Lung (tissue), 12 donors: ENCODE results near the gene LRCH1. TPM values are rescaled to one million over a fixed set of nuclear protein-coding genes. Genes with fewer than 3 reads are reported as not detected.
"Not testable (repeated sequence)": the region's sequence is repeated elsewhere in the genome, so short reads cannot be mapped to it uniquely, and the experiment has no call there.

Experiments
- ATAC-seq: fragments of 200-7000 bp; cut with Tn5 transposase; one replicate; pipeline ENCODE4 v1.9.1; 2020; ENCODE audit warnings: moderate number of reproducible peaks; ENCODE audit not compliant: insufficient read depth, low FRiP score
- DNase-seq, 3 donors: peaks; one replicate each; pipeline ENCODE4 v3.0.0-alpha.2; 2013 to 2017
- H3K27ac ChIP-seq, 2 donors: one replicate each; pipeline ENCODE4 v1.5.1; 2013; ENCODE audit warnings: mild to moderate bottlenecking in 2 of 2, moderate library complexity in 2 of 2, control low read depth in 1 of 2, inconsistent platforms in 1 of 2, low read depth in 1 of 2, low read length in 1 of 2
- H3K27me3 ChIP-seq, 3 donors: one replicate each; pipeline ENCODE4 v1.5.1; 2013; ENCODE audit warnings: low read length in 2 of 3; ENCODE audit not compliant: control insufficient read depth in 3 of 3, insufficient read depth in 3 of 3
- H3K36me3 ChIP-seq, 4 donors: one replicate each; pipeline ENCODE4 v1.5.1; 2013; ENCODE audit warnings: low read length in 4 of 4, mild to moderate bottlenecking in 1 of 4, moderate library complexity in 1 of 4; ENCODE audit not compliant: control insufficient read depth in 4 of 4, insufficient read depth in 4 of 4
- H3K4me1 ChIP-seq, 5 donors: one replicate each; pipeline ENCODE4 v1.5.1; 2013; ENCODE audit warnings: low read length in 5 of 5, mild to moderate bottlenecking in 2 of 5, moderate library complexity in 1 of 5; ENCODE audit not compliant: control insufficient read depth in 5 of 5, insufficient read depth in 5 of 5
- H3K4me3 ChIP-seq: one replicate; pipeline ENCODE4 v1.5.1; 2013; ENCODE audit warnings: mild to moderate bottlenecking, control low read depth, moderate library complexity
- H3K9ac ChIP-seq, 2 donors: one replicate each; pipeline ENCODE4 v1.5.1; 2013; ENCODE audit warnings: low read length in 2 of 2, control low read depth in 1 of 2; ENCODE audit not compliant: insufficient read depth in 1 of 2
- H3K9me3 ChIP-seq, 4 donors: one replicate each; pipeline ENCODE4 v1.5.1; 2013; ENCODE audit warnings: low read length in 3 of 4, mild to moderate bottlenecking in 1 of 4, moderate library complexity in 1 of 4; ENCODE audit not compliant: control insufficient read depth in 4 of 4, insufficient read depth in 3 of 4
- WGBS, 2 donors: extraction: QIAGEN DNeasy Blood & Tissue Kit; methylation state at CpG; one replicate each; pipeline ENCODE4 v1.1.7; 2013; 5-methylcytosine and 5-hydroxymethylcytosine counted together
- polyA plus RNA-seq, 2 donors: library from polyadenylated mRNA; stranded (reverse); fragments of 200-250 nt; gene quantifications; one replicate each; pipeline ENCODE4 v1.2.1, GENCODE V29; 2013
- total RNA-seq, 2 donors: library from RNA; depleted of rRNA in 1 of 2; stranded (reverse); fragments of >200 nt in 1 of 2; gene quantifications; one replicate each; pipeline ENCODE4 v1.2.1, GENCODE V29; 2014 to 2021
- TF ChIP-seq, protein P1 (sequence below): IDR thresholded peaks from 2 replicates; pipeline ENCODE4 v1.5.1; 2012; ENCODE audit warnings: mild to moderate bottlenecking; ENCODE audit errors: control extremely low read depth, extremely low read depth
- donor health status: control.
- donor health status: control.
- donor health status: Bipolar disorder and iron deficiency.
- donor health status: healthy.
- donor health status: DM: yes; HTN: yes; CAD: no.

The LRCH1 gene
- total and polyA plus RNA-seq, 4 donors = 3.6 to 35.4 (median 13.2) TPM

- Histone ChIP-seq H3K9ac (no peak overlapping the region), H3K9me3 (no peaks in the 10 kb centered on the region), H3K4me1 (peaks cover 0 to 1% (median 0%) of the 10 kb centered on the region in 5 donors), H3K4me3 (no peak overlapping the region), H3K27ac (no peak overlapping the region), H3K27me3 (no peaks in the 10 kb centered on the region), H3K36me3 (peaks cover 2 to 12% (median 11%) of the 10 kb centered on the region in 4 donors)
- DNase-seq (no peak), ATAC-seq (no peak)
- TF ChIP-seq, protein P1, sequence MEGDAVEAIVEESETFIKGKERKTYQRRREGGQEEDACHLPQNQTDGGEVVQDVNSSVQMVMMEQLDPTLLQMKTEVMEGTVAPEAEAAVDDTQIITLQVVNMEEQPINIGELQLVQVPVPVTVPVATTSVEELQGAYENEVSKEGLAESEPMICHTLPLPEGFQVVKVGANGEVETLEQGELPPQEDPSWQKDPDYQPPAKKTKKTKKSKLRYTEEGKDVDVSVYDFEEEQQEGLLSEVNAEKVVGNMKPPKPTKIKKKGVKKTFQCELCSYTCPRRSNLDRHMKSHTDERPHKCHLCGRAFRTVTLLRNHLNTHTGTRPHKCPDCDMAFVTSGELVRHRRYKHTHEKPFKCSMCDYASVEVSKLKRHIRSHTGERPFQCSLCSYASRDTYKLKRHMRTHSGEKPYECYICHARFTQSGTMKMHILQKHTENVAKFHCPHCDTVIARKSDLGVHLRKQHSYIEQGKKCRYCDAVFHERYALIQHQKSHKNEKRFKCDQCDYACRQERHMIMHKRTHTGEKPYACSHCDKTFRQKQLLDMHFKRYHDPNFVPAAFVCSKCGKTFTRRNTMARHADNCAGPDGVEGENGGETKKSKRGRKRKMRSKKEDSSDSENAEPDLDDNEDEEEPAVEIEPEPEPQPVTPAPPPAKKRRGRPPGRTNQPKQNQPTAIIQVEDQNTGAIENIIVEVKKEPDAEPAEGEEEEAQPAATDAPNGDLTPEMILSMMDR = no peak
- WGBS, 2 donors = 71% methylated on average over 5 of the region's 5 CpGs
Measured at GRCh38 chr13:46753137-46753536, 200.2 kb downstream of the LRCH1 start.

DNA sequence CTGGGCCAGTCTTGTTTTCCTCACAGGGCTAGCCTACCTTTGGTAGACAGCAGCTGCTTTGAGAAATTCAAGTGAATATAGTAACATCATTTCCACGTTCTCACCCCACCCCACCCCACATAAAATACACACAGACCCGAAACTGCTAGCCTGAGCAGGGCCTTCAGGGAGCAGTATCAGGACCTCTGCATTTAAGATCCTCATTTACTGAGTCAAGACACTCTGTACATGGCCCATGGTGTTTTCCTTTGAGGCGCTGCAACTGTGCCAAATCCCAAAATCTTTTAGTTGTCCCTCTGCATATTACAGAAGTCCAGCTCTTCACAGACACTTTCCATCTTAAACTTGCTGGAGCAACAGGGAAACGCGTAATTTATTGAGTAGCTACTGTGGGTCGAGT, 200.9 kb downstream of the LRCH1 start:
- TF ChIP-seq, protein P1 = no peak
- Histone ChIP-seq H3K4me3 (no peak overlapping the region), H3K27me3 (no peaks in the 10 kb centered on the region), H3K4me1 (peaks cover 0 to 1% (median 0%) of the 10 kb centered on the region in 5 donors), H3K27ac (no peak overlapping the region), H3K9ac (no peak overlapping the region), H3K9me3 (no peaks in the 10 kb centered on the region), H3K36me3 (peaks cover 0 to 11% (median 8%) of the 10 kb centered on the region in 4 donors)
- 86 to 90% methylated on average over 6 of the region's 6 CpGs for WGBS, 2 donors
- ATAC-seq (no peak), DNase-seq (no peak)

DNA sequence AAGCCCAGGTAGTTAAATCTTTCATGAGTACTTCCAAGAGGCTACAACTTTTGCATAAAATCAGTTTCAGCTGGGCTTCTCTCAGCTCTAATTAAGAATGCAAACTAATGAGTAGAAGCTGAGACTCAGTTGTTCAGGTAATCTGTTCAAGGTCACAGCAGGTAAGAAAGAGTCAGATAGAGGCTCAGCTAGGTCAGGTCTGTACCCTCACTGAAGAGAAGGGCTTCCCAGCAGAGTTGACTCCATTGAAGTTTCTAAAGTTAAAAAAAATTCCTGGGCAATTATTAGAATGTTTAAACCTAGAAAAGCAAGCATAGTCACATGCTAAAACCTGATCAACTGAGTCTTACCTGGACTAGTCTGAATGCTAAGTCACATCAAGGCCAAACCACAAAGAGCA, 201.8 kb downstream of the LRCH1 start:
- Histone ChIP-seq H3K27me3 (no peaks in the 10 kb centered on the region), H3K27ac (no peak overlapping the region), H3K9ac (no peak overlapping the region), H3K4me3 (no peak overlapping the region), H3K4me1 (peaks cover 0 to 1% (median 0%) of the 10 kb centered on the region in 5 donors), H3K9me3 (no peaks in the 10 kb centered on the region), H3K36me3 (peaks cover 0 to 9% (median 6%) of the 10 kb centered on the region in 4 donors)
- TF ChIP-seq, protein P1 = no peak
- DNase-seq = no peak
- ATAC-seq = no peak

GRCh38 chr13:46755508-46755907, 202.5 kb downstream of the LRCH1 start:
- WGBS, 2 donors = 63 to 95% methylated on average over 1 to 4 of the region's 5 CpGs
- not testable (repeated sequence) for H3K36me3 ChIP-seq, DNase-seq, H3K9me3 ChIP-seq, ATAC-seq, H3K27ac ChIP-seq, H3K9ac ChIP-seq, H3K4me1 ChIP-seq, H3K4me3 ChIP-seq, H3K27me3 ChIP-seq
